C4-2B (cell line): ENCODE results near the gene EVI5.

ENCODE experiments used
- H3K27ac ChIP-seq: fragments of 450-650 bp; 2 replicates; pipeline ENCODE4 v1.5.1; 2017
- ZFX ChIP-seq: fragments of 450-650 bp; IDR thresholded peaks from 2 replicates; pipeline ENCODE4 v1.6.1; 2017
- TF ChIP-seq, protein P1 (sequence below): fragments of 450-650 bp; conservative IDR thresholded peaks from 2 replicates; pipeline ENCODE4 v1.5.1; 2017; ENCODE audit warnings: mild to moderate bottlenecking

The EVI5 gene

DNA sequence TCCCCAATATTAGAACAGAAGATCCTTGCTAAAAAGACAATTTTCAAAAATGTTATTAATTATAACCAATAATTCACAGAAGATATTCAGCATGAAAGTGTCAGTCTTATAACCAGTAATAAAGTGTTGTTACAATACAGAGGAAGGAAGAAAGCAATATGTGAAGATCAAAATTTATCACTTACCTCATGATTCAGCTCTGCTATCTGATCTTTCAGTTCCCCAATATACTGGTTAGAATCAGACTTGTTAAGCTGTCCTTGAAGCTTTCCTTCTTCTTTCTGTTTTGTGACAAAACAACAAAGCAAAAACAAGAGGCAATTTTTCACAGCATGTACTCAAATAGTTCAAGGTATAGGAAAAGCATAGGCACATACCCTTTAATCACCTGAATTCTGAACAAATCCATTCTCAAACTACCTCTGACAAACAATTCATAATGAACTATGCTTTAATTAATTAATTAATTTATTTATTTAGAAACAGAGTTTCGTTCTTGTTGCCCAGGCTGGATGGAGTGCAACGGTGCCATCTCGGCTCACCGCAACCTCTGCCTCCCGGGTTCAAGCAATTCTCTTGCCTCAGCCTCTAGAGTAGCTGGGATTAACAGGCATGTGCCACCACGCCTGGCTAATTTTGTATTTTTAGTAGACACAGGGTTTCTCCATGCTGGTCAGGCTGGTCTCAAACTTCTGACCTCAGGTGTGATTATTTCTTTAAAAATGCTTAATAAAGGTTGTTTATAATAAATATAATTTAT lies 221.3 kb downstream of the EVI5 start:
- no peak overlapping the region for H3K27ac ChIP-seq
- TF ChIP-seq, protein P1, sequence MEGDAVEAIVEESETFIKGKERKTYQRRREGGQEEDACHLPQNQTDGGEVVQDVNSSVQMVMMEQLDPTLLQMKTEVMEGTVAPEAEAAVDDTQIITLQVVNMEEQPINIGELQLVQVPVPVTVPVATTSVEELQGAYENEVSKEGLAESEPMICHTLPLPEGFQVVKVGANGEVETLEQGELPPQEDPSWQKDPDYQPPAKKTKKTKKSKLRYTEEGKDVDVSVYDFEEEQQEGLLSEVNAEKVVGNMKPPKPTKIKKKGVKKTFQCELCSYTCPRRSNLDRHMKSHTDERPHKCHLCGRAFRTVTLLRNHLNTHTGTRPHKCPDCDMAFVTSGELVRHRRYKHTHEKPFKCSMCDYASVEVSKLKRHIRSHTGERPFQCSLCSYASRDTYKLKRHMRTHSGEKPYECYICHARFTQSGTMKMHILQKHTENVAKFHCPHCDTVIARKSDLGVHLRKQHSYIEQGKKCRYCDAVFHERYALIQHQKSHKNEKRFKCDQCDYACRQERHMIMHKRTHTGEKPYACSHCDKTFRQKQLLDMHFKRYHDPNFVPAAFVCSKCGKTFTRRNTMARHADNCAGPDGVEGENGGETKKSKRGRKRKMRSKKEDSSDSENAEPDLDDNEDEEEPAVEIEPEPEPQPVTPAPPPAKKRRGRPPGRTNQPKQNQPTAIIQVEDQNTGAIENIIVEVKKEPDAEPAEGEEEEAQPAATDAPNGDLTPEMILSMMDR, result no peak
- TF ChIP-seq ZFX, result no peak

DNA sequence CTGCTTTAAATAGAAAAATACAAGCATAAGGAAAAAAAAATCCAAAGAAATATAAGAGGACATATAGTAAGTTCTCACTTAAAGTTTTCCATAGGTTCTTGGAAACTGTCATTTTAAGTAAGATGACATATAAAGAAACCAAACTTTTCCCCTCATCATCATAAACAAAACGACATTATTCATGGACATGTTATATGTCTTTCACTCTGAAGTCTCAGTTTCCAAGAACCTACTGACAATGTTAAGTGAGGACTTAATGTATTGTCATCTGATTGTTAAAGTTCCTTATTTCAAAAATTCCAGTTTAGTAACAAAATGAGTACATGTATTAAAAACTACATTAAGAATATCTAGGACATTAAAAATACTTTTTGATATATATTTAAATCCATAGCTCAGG lies 228.6 kb downstream of the EVI5 start:
- H3K27ac ChIP-seq, result no peak overlapping the region
- TF ChIP-seq ZFX, result no peak
- TF ChIP-seq, protein P1, result no peak

DNA sequence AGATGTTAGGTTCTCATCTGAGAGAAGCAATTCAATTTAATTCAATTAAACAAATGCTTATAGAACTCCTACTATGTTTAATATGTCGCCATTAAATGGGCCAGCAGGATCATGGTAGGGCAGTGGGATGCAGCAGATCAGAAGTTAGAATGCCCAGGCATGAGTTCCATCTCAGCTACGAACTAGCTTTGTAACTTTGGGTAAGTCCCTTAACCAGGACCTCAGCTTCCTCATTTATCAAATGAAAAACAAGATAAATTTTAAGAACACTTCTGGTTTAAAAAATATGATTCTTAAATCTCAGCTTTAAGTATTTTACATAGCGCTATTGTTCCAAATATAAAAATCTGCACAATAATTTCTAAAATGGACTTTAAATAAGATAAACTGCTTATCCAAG lies 230.7 kb downstream of the EVI5 start:
- H3K27ac ChIP-seq, result no peak overlapping the region
- TF ChIP-seq ZFX, result no peak
- TF ChIP-seq, protein P1, result no peak

DNA sequence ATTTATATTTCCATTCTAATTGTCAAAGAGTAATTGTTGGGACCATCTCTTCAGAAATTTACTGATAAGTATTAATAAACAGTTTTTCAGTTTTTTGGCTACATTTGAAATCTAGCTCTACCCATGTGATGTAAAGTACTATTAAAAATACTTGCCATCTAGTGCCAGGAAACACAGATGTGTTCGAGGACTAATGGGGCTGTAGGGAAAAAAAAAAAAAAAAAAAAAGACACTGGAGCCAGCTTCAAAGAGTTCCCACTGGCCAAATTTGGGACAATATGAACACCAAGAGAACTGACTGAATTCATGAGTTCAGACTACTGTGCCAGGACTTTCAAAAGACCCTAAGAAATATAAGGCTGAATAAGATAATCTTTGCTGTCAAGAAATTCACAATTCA lies 233.0 kb downstream of the EVI5 start:
- TF ChIP-seq ZFX, result no peak
- TF ChIP-seq, protein P1, result no peak
- no peak overlapping the region for H3K27ac ChIP-seq

DNA sequence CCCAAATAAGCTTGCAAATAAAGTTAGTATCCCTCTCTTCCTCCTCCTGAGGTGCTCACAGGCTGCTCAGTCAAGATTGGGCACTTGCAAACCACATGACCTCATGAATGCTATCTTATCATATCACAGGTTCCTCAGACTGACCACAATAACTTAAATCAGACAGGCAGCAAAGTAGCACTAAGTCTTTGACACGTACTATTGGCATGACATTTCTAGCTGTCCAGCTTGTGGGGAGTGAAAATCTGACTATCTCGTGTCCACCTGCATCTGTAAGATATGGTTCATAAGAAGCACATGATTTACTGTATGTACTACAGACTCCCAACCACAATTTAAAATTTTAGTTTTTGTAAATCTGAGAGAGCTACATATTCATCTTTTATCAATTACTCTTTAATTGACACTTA lies 240.1 kb downstream of the EVI5 start:
- TF ChIP-seq ZFX, result no peak
- TF ChIP-seq, protein P1, result no peak
- H3K27ac ChIP-seq, result no peak overlapping the region

DNA sequence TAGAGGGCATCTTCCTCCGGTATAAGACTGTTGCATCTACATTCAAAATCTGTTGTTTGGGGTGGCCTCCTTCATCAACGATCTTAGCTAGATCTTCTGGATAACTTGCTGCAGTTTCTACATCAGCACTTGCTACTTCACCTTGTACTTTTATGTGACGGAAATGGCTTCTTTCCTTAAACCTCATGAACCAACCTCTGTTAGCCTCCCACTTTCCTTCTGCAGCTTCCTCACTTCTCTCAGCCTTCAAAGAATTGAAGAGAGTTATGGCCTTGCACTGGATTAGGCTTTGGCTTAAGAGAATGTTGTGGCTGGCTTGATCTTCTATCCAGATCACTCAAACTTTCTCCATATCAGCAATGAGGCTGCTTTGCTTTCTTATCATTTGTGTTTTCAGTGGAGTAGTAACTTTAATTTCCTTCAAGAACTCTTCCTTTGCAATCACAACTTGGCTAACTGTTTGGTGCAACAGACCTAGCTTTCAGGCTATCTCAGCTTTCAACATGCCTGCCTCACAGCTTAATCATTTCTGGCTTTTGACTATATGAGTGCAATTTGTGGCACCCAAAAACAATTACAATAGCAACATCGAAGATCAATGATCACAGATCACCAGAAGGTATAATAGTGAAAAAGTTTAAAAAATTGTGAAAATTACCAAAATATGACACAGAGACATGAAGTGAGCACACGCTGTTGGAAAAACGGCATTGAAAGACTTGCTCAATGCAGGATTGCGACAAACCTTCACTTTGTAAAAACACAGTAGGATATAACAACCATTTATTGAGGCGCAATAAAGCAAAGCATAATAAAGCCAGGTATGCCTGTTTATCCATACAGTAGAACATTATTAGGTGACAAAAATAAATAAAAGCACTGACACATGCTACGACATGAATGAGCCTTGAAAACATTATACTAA lies 241.5 kb downstream of the EVI5 start:
- no peak overlapping the region for H3K27ac ChIP-seq
- TF ChIP-seq, protein P1, result no peak
- no peak for TF ChIP-seq ZFX

DNA sequence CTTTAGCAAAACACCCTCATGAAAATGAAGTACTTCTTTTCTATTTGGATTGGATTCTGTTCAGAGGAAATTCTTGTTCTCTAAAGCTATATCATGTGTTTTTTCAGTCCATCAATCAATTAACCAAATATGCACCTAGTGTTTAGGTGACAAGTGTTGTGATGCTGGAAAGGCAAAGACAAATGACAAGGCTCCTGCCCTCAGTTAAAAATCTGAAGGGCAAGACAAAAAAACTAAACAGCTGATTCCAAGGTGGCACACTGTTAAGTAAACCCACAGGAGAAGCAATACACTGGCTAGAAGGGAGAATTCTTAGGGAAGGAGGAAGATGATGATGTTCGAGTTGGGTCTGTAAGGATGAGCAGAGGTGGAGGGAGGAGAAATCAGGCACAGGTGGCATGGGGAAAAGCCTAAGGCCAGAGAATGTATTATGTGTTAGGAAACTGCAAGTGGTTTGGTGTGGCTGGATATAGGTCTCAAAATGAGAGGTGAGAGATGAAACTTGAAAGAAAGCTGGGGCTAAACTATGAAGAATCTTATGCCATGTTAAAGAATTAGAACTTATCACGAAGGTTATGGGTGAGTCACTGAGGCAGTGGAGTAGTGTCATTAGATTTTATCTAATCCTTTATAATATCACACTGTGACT lies 246.4 kb downstream of the EVI5 start:
- TF ChIP-seq, protein P1, result no peak
- TF ChIP-seq ZFX, result no peak
- no peak overlapping the region for H3K27ac ChIP-seq
